K562 (cell line): ENCODE measurements around the gene ZNF625.

ENCODE experiments used
- GATA2 ChIP-seq: sonication (generic); formaldehyde crosslinking; IDR thresholded peaks from 2 replicates; pipeline ENCODE4 v1.4.0; 2020; ENCODE audit warnings: mild to moderate bottlenecking, missing genetic modification reagents
- POLR2A ChIP-seq: fragments of 450-650 bp; conservative IDR thresholded peaks from 2 replicates; pipeline ENCODE4 v1.6.1; 2016
- RB1 ChIP-seq: fragments of 450-650 bp; IDR thresholded peaks from 2 replicates; pipeline ENCODE4 v1.6.1; 2017; ENCODE audit warnings: low read depth, mild to moderate bottlenecking
- RHOXF2B ChIP-seq: fragments of 250-450 bp; sonication (Bioruptor Pico); conservative IDR thresholded peaks from 2 replicates; pipeline ENCODE4 v1.5.1; 2021
- ZNF655 ChIP-seq: fragments of 250-450 bp; sonication (Bioruptor Pico); IDR thresholded peaks from 2 replicates; pipeline ENCODE4 v1.5.0; 2021
- ZNF668 ChIP-seq: fragments of 250-450 bp; sonication (Bioruptor Pico); IDR thresholded peaks from 2 replicates; pipeline ENCODE4 v1.8.0; 2022; ENCODE audit warnings: mild to moderate bottlenecking, inconsistent platforms

- TF ChIP-seq RHOXF2B (CRISPR knock-in tag) (no peak), POLR2A (peak; percentile 65), RB1 (no peak), ZNF655 (no peak), GATA2 (CRISPR knock-in tag) (no peak), ZNF668 (CRISPR knock-in tag) (no peak)
Measured at GRCh38 chr19:12139885-12140544, 16.5 kb downstream of the ZNF625 start, which contains the start of gene ZNF20.
